Measurements from ENCODE around the gene ACVR1B. TPM values are rescaled to one million over a fixed set of nuclear protein-coding genes. Genes with fewer than 3 reads are reported as not detected.
A peak's percentile ranks its signal among the peaks of the same experiment; 100 is the strongest.

The ACVR1B gene
- total RNA-seq, 1 donor from 2014 or later: 9.7 TPM

DNA sequence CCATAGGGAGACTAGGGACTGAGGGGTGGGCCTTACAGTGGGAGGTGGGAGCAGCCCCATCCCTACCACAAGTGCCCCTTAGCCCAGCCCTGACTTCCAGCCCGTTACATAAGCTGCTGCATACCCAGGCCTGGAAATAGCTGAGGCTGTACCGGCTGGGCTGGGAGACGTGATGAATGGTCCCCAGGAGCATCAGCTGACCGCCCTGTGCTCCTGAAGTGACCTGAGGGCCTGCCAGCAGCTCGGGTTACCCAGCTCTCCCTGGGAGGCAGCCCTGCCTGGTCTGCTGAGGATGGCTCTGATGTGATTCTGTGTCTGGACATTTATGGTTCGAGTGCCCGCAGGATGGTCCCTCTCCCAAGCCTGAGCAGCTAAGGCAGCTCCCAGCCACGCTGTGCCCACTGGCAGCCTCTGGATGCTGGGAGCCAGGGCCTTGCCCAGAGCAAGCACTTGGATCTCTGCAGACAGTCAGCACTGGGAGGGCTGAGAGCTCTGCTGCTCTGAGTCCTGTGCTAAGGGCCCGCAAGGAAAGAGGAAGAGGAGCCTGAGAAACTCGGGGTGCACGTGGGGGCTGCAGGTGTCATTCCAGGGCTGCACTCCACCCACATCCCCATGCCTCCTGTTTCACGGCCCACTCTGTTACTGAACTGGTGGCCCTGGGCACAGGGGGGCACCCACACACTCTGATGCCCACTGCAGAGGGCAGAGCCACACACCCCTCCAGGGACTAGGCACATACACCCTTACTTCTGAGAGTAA, 75.8 kb downstream of the ACVR1B start:
- peak; percentile 57 for ATAC-seq (ENCODE audit: poor library complexity)

DNA sequence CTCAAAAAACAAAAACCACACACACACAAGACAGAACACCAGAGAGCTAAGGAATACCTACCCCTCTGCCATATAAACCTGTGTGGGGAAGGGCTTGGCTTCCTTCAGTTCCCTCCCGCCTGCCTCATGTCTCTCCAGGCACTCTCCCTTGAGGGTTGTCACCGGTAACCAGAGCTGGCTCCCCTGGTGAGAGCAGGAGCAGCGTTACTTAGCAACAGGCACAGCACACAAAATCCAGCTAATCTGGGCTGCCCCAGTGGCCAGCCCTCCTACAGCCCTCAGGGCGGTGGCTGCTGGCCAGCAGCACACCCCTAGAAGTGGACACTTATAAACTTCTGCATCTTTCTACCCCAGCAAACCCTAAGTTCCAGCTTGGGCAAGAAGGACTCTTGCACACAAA, 78.2 kb downstream of the ACVR1B start:
- intact Hi-C loops (cut with DNase I): loop anchor here (5.0 kb wide), 1 partner anchor 53 kb away; no protein-coding TSS in a partner anchor
- no peak for DNase-seq
- ATAC-seq (ENCODE audit: poor library complexity): peak; percentile 25

More for the DNA sequence above, 75.8 kb downstream of the ACVR1B start:
- DNase-seq: peak; percentile 84
- intact Hi-C loops (cut with DNase I): loop anchor here (5.0 kb wide), 1 partner anchor 55 kb away; no protein-coding TSS in a partner anchor

GRCh38 chr12:52032446-52032803, 80.9 kb downstream of the ACVR1B start:
- peak; percentile 55 for ATAC-seq (ENCODE audit: poor library complexity)
- peak; percentile 78 for DNase-seq
- intact Hi-C loops (cut with DNase I): no loop called here

DNA sequence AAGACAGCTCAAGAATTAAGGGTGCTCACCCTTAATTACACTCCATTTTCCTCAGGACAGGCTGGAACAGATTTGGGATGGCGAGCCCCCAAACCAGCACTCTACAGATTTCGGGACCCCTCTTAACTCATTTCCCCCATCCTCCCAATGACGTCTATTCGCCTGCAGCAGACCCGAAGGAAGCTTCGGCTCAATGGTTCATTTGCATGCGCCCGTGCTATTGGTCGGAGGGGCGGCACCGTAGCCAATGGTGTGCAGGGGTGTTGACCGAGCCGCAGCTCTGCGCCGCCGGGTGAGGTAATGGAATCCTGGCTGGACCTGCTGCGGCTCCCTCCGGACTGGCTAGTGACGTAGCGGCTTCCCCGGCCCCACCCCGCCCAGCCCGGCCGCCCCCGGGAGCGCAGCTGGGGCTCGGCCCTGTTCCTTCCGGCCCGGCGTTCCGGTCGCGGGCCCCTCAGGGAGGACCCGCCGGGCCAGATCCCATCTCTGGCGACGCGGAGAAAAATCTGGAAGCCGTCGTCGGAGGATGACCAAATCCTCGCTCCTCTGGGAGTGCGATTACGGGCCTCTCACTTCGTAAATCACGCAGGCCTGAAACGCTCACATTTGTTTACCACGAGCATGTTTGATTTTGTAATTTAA, 81.4 kb downstream of the ACVR1B start:
- ATAC-seq (ENCODE audit: poor library complexity) (peak; percentile 91), DNase-seq (peak; percentile 98)
- intact Hi-C loops (cut with DNase I): no loop called here

- intact Hi-C loops (cut with DNase I): no loop called here
Measured at GRCh38 chr12:52033446-52034140, 82.1 kb downstream of the ACVR1B start.

DNA sequence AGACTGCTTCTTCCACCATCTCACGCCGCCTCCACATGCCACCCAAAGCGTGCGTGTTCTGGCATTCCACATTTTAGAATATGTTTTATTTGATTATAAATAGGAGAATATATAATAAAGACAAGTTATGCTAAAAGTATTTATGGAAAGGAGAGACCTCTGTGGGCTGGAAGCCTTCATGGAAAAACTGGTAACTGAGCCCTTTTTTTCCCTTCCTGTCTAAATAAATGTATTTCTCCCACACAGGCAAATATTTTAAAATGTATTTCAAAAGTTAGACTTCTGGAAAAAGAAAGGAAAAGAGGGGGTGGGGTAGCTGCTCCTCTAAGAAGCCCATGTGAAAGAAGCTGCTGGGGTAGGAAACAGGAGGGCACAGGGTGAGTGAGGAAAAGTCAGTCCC, 83.7 kb downstream of the ACVR1B start:
- ATAC-seq (ENCODE audit: poor library complexity): no peak
- no peak for DNase-seq
- intact Hi-C loops (cut with DNase I): no loop called here

More at GRCh38 chr12:52033446-52034140, 82.1 kb downstream of the ACVR1B start:
- DNase-seq: no peak
- ATAC-seq (ENCODE audit: poor library complexity): peak; percentile 0

DNA sequence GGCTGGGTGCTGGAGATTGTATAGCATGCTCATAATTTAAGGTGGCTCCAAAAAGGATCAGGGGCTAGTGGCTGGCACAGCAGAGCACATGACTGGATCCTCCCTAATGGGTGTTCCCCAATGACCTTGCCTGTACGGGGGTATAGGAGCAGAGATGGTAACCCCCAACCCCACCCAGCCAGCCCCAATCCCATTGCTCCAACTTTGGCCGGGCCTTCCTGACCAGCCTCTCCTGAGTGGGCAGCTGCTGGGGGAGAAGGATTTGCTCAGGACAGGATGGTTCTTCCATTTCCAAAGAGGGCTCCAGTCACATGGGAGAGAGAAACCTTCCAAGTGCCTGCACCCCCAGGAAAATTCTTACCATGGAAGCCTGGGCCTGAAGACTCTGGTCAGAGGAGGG, 84.4 kb downstream of the ACVR1B start:
- DNase-seq (no peak), ATAC-seq (ENCODE audit: poor library complexity) (no peak)
- intact Hi-C loops (cut with DNase I): no loop called here

DNA sequence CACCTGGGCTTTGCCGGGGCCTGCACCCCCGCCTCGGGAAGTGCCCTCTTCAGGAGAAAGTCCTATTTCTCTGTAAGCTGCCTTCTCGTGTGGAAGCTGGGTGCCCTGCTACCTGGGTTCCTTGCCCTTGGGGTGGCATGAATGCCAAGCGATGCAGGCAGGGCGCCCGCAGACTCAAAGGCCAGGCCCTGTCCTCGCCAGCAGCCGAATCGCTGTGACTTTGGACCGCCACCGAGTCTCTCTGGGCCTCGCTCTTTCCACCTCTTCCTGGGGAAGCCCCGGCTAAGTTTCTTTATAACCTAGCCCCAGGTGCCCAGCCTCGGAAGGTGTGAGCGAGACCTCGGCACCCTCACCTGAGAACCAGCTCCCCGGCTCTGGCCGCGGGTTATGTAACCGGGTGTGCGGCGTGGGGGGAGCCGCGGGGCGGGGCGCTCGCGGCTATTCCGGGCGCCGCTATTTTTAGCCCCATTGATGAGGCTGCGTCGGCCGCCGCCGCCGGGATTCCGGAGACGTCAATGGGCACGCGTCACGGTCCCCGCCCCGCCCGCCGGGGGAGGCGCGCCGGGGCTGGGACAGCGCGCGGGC, 85.2 kb downstream of the ACVR1B start:
- intact Hi-C loops (cut with DNase I): no loop called here
- peak; percentile 93 for DNase-seq
- ATAC-seq (ENCODE audit: poor library complexity): peak; percentile 71

GRCh38 chr12:52037248-52037861, 85.9 kb downstream of the ACVR1B start:
- ATAC-seq (ENCODE audit: poor library complexity) (no peak), DNase-seq (peak; percentile 75)
- intact Hi-C loops (cut with DNase I): no loop called here

- no peak for ATAC-seq (ENCODE audit: poor library complexity)
- DNase-seq: no peak
- intact Hi-C loops (cut with DNase I): no loop called here
Measured at GRCh38 chr12:52038447-52038846, 86.9 kb downstream of the ACVR1B start.

DNA sequence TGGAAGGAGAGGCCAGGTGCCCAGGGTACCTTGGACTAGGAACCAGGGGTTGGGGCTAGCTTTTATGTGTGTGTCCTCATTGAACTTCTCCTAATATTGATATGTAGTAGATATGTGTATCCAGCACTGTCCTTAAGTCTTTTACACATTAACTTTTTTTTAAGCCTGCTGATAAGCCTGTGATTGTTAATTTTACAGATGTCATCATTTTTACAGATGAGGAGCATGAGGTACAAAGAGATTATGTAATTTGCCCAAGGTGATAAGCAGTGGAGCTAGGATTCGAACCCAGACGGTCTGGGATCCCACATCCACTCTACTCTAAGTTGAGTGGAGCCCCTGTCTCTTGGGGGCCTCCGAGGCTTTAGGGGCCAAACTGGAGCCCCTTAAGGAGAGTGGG, 89.5 kb downstream of the ACVR1B start:
- ATAC-seq (ENCODE audit: poor library complexity) (no peak), DNase-seq (no peak)
- intact Hi-C loops (cut with DNase I): no loop called here

GRCh38 chr12:52041695-52042123, 90.2 kb downstream of the ACVR1B start:
- peak; percentile 79 for DNase-seq
- ATAC-seq (ENCODE audit: poor library complexity): peak; percentile 30
- intact Hi-C loops (cut with DNase I): no loop called here

- DNase-seq (no peak), ATAC-seq (ENCODE audit: poor library complexity) (no peak)
- intact Hi-C loops (cut with DNase I): no loop called here
Measured at GRCh38 chr12:52042706-52043385, 91.3 kb downstream of the ACVR1B start.

DNA sequence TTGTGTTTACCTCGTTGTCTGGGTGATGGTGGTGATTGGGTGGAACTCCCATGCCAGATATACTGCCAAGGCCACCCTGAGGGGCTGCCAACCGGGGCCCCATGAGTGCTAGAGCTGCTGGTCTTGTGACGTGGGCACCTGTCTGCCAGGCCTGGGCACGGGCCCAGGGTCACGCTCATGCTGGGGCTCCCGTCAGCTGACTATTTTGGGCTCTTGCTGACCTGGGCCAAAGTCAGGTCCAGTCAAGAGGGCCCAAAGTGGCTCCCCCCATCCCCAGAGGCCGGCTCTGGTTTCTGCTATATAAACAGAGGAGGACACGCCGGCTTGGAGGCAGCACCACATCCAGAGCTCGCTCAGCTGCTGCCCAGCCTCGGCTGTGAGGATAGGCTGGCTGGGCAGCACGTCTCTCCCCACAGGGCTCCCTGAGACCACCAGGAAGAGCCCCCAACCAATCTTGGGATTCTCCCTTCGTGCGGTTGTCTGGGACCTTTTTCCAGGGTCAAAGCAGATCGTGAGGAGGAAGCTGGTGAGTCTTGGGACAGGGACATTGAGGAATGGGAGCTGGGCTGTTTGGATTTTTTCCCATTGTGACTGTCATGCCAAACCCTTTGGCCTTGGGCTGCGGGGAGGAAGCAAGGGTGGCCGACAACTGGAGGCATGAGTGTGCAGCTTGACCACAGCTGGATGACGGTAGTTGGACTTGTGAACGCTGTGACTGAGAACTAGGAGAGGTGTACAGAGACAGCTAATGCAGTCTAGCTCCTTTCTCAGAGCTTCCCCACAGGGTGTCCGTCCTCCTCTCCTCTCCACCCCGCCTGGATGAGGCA, 92.1 kb downstream of the ACVR1B start:
- ATAC-seq (ENCODE audit: poor library complexity) (peak; percentile 77), DNase-seq (peak; percentile 89)
- intact Hi-C loops (cut with DNase I): no loop called here

GRCh38 chr12:52044292-52044983, 92.9 kb downstream of the ACVR1B start:
- peak; percentile 78 for ATAC-seq (ENCODE audit: poor library complexity)
- peak; percentile 91 for DNase-seq
- intact Hi-C loops (cut with DNase I): no loop called here

- intact Hi-C loops (cut with DNase I): no loop called here
- peak; percentile 79 for DNase-seq
- no peak for ATAC-seq (ENCODE audit: poor library complexity)
Measured at GRCh38 chr12:52045794-52046199, 94.3 kb downstream of the ACVR1B start.

Measured in Right ventricle myocardium superior (tissue), 1 donor.